DMS153 (cell line): Measurements from ENCODE around the gene ARL2BP.
A peak's percentile ranks its signal among the peaks of the same experiment; 100 is the strongest.
"Not testable (repeated sequence)": the region's sequence is repeated elsewhere in the genome, so short reads cannot be mapped to it uniquely, and the experiment has no call there.

Experiments used
- DNase-seq: peaks from one replicate; lab custom pipeline; 2025; lab: John Stamatoyannopoulos, UW

Gene ARL2BP

DNA sequence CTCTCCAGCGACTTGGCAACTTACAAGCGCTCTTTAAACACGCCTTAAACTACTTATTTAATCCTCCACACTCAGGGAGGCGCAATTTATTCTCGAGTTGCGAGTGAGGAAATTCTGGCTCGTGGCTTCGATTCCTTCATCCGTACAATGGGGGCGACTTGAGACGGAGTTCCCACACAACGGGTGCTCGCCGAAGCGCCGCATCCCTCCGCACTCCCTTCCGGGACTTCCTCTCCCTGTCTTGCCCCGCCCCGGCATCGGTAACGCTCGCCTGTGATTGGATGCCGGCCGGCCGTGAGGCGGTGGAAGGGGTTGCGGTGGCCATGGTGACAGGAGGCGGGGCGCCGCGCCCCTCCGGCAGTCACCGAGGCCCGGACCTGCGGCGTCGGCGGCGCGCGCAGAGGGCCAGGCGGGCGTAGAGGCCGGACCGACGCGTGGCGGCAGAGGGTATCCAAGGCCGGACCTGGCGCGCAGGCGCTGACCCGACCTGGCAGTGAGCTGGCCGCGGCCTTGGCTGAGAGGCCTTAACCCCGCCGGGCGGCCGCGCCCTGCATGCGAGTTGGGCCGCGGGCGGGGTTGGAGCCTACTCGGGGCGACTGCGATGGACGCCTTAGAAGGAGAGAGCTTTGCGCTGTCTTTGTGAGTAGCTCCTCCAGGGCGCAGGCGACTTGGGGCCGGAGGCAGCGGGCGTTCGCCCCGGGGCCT lies at the start of gene ARL2BP:
Gene ARL2BP (plus strand): TSS at position 493 of the 705 bp plus-strand sequence. CDS start 109 bp downstream, at position 602.
- DNase-seq: peak; percentile 89

DNA sequence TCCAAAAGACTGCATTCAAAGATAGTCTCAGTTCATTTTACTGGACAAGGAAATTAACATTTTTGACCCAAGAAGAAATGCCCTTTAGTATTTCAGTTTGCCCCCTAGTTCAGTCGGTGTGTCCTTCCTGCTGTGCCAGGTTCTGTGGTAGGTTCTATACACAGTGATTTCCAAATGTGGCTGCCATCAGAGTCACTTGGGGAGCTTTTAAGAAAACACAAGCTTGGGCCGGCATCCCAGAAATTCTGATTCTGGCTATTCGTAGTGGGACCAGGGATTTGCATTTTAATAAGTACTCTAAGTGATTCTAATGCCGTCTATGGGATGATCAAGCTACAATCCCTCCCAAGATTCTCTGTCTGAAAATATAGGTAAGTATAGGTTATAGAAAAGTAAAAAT lies 48.8 kb upstream of the ARL2BP start:
- no peak for DNase-seq

- DNase-seq: no peak
Measured at GRCh38 chr16:57196753-57197152, 48.3 kb upstream of the ARL2BP start.

DNA sequence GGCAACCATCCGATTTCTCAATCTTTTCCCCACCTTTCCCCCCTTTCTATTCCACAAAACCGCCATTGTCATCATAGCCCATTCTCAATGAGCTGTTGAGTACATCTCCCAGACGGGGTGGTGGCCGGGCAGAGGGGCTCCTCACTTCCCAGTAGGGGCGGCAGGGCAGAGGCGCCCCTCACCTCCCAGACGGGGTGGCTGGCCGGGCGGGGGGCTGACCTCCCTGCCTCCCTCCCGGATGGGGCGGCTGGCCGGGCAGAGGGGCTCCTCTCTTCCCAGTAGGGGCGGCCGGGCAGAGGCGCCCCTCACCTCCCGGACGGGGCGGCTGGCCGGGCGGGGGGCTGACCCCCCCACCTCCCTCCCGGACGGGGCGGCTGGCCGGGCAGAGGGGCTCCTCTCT lies 44.7 kb upstream of the ARL2BP start:
- not testable (repeated sequence) for DNase-seq

- not testable (repeated sequence) for DNase-seq
Measured at GRCh38 chr16:57200926-57201325, 44.1 kb upstream of the ARL2BP start.

DNA sequence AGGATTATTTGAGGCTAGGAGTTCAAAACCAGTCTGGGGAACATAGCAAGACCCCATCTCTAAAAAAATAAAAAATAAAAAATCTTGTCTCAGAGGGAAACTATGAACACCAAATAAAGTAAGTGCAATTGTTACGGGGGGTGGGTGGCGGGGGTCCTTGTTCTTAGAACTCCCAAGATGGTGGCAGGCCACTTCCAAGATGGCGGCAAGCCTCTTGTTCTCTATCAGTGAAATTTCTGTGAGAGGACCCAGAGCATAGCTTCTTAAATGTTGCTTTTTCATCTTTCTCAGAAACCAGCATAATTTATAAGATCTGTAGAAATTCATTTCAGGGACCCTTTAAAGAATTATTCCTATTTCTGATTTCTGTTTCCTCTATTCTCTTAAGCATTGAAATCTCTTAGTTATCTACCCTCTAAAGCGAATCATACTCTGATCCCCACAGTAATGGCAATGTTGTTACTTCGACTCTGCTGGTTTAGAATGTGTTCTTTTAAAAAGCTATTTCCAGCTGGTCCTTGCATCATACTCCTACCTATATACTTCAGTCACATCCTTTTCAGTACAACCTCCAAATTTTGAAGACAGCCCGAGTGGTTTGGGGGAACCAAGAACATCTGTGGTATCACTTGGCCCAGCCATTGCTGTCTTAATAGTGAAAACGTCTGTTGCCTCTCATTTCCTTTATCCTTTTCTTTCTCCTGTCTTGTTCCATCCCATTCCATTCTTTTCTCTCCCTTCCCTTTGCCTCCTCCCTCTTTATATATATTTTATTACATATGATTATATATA lies 42.8 kb upstream of the ARL2BP start:
- no peak for DNase-seq

GRCh38 chr16:57203451-57203850 lies 41.6 kb upstream of the ARL2BP start:
- DNase-seq: no peak

DNA sequence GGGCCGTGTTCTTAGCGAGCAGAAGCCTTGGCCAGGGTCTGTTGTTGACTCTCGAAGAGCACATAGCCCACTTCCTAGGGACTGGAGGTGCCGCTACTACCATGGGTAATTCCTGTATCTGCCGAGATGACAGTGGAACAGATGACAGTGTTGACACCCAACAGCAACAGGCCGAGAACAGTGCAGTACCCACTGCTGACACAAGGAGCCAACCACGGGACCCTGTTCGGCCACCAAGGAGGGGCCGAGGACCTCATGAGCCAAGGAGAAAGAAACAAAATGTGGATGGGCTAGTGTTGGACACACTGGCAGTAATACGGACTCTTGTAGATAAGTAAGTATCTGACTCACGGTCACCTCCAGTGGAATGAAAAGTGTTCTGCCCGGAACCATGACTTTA lies 40.4 kb upstream of the ARL2BP start:
- DNase-seq: no peak

GRCh38 chr16:57208926-57209325 lies 36.1 kb upstream of the ARL2BP start:
- no peak for DNase-seq

DNA sequence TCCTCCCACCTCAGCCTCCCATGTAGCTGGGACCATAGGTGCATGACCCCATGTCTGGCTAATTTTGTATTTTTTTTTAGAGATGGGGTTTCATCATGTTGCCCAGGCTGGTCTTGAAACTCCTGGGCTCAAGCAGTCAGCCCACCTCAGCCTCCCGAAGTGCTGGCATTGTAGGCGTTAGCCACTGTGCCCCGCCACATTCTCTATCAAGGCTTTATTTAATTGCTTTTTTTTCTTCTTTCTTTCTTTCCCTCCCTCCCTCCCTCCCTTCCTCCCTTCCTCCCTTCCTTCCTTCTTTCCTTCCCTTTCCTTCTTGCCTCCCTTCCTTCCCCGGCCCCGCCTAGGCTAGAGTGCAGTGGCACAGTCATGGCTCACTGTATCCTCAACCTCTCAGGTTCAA lies 35.3 kb upstream of the ARL2BP start:
- DNase-seq: no peak

GRCh38 chr16:57213462-57213861 lies 31.6 kb upstream of the ARL2BP start:
- no peak for DNase-seq

DNA sequence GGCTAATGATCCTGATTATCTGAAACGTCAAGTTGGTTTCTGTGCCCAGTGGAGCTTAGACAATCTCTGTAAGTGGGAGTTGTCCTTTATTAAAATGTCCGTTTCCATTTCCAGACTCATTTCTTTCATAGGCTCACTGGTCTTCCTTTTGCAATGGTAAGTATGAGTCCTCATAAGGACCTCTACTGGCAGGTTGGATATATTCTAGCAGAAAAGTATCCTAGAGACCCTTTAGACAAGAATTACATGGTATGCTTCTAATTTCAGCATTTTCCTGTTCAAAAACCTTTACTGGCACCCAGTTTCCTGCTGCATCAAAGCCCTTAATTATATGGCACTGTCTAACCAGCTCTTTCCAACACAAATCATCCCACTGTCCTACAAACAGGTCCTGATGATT lies 28.1 kb upstream of the ARL2BP start:
- DNase-seq: no peak

DNA sequence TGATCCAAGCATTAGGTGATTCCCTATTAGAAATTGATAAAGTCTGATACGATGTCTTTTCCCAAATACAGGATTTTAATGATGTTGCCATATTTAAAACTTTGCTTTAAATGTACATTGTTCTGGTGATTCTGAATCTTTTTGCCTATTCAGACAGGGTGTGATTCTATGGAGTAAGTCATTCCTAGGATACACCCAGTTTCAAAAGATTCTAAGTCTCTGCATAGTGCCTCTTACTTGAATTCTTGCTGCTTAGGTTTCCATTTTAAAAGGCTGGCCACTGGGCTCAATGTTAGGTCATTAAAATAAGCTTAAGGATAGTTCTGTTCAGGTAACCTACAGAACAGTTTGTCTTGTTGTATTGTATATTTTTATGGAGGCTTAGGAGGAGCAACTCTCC lies 22.0 kb upstream of the ARL2BP start:
- no peak for DNase-seq

GRCh38 chr16:57224651-57225335 lies 20.3 kb upstream of the ARL2BP start:
- DNase-seq: no peak

- no peak for DNase-seq
Measured at GRCh38 chr16:57225978-57226377, 19.1 kb upstream of the ARL2BP start.

GRCh38 chr16:57226701-57227621 lies 18.1 kb upstream of the ARL2BP start:
- DNase-seq: no peak

- DNase-seq: no peak
Measured at GRCh38 chr16:57229079-57229478, 16.0 kb upstream of the ARL2BP start.

DNA sequence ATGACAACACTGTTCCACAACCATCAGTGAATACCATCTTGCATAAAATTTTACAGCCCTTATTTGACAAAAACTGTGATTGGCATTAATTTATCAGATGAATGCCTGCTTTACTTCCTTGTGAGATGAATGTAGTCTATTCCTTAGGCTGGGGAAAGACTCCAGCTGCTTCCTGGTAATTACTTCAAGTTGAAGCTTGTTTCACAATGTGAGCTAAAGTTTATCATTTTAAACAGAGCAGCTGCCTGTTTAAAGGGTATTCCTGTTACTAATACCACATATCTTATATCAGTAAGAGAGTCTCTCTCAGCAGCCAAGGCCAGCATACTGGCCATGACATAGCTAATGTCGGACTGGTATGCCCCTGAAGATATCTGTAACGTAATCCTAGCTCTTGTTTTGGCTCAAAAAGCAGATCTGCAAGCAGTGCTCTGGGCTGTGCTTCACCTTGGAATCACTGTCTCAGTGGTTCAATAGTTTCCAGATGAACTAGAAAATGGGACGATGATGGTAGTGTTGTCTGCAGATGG lies 13.2 kb upstream of the ARL2BP start:
- DNase-seq: no peak

DNA sequence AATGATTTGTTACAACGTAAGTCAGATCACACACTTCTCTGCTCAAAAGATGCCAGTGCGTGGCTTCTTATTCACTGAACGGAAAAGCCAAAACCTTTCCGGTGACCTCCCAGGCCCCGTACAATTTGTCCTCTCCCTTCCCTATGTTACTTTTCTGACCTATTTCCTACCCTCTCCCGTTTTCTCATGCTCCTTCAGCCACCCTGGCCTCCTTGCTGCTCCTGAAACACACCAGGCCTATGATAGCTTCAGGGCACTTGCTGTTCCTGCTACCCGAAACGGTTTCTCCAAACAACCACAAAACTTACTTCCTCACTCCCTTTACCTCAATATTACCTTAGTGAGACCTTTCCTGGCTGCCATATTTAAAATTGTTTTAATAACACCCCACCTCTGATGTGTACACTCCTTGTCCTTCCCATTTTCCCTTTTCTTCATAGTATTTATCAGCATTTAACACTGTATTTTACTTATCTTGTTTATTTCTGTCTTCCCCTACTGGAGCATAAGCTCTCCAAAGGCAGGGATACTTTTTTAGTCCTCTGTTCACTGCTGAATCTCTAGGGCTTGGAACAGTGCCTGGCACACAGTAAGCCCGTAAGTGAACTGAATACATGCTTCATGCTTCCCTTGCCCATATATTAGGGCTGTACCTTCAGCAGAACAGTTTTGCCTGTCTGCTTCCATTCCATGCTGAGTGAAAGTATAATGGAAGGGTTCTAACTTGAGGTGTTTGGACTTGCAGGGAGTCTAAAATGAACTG lies 10.9 kb upstream of the ARL2BP start:
- DNase-seq: no peak

DNA sequence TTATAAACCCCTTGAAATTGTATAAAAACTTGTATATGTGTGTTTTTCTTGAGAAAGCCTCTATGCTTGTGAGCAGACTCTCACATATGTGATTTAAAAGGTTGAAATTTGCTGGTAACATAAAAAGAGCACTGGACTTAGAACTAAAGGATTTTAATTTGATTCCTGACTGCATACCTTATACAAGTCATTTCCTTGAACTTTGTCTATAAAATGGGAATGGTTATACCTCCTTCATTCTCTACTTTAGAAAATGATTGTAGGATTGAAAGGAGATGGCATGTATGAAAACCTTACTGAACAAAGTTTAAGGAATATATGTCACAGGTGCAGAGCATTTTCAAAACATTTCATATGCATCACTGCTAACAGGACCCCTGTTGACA lies 10.4 kb upstream of the ARL2BP start:
- DNase-seq: no peak
